HG02973 (cell line): ENCODE data around the gene PTPRCAP.
"Not testable (repeated sequence)": the region's sequence is repeated elsewhere in the genome, so short reads cannot be mapped to it uniquely, and the experiment has no call there.

Source experiments
- ATAC-seq: cut with Tn5 transposase; IDR thresholded peaks from one replicate; pipeline ENCODE4 v1.9.1; 2021; ENCODE audit warnings: moderate library complexity; ENCODE audit not compliant: unreplicated experiment

Gene PTPRCAP

GRCh38 chr11:67428052-67429001, 9.2 kb downstream of the PTPRCAP start, which contains the start of gene RPS6KB2:
TSS of gene RPS6KB2 (plus strand) at chr11:67428494. CDS start at chr11:67428546, 52 bp downstream.
- peak; percentile 73 for ATAC-seq

- not testable (repeated sequence) for ATAC-seq
These were observed 10.1 kb downstream of the PTPRCAP start for GRCh38 chr11:67427364-67427859.

- ATAC-seq, result no peak
These were observed 13.4 kb downstream of the PTPRCAP start for GRCh38 chr11:67423891-67424613.

- no peak for ATAC-seq
These were observed 14.0 kb downstream of the PTPRCAP start for GRCh38 chr11:67423466-67423865.

GRCh38 chr11:67422891-67423290, 14.6 kb downstream of the PTPRCAP start:
- no peak for ATAC-seq

- no peak for ATAC-seq
These were observed 16.0 kb downstream of the PTPRCAP start for GRCh38 chr11:67421430-67422031.

- peak; percentile 64 for ATAC-seq
These were observed 16.6 kb downstream of the PTPRCAP start for GRCh38 chr11:67420646-67421429.

- ATAC-seq, result no peak
These were observed 17.3 kb downstream of the PTPRCAP start for GRCh38 chr11:67420147-67420645.

- ATAC-seq, result no peak
These were observed 18.0 kb downstream of the PTPRCAP start for GRCh38 chr11:67419325-67420049.

GRCh38 chr11:67418476-67419281, 18.8 kb downstream of the PTPRCAP start:
- ATAC-seq, result no peak

GRCh38 chr11:67417425-67417824, 20.1 kb downstream of the PTPRCAP start:
- no peak for ATAC-seq

- ATAC-seq, result no peak
These were observed 20.8 kb downstream of the PTPRCAP start for GRCh38 chr11:67416416-67417335.

GRCh38 chr11:67415501-67416304, 21.8 kb downstream of the PTPRCAP start, which contains the start of gene CARNS1:
TSS of gene CARNS1 (plus strand) at chr11:67415678. CDS start at chr11:67416200, 522 bp downstream.
- ATAC-seq, result no peak

- ATAC-seq, result no peak
These were observed 24.1 kb downstream of the PTPRCAP start for GRCh38 chr11:67413266-67413849.

GRCh38 chr11:67412495-67413179, 24.8 kb downstream of the PTPRCAP start:
- ATAC-seq, result no peak

GRCh38 chr11:67411785-67412152, 25.7 kb downstream of the PTPRCAP start:
- ATAC-seq, result no peak
